GM19023 (cell line): ENCODE data around the gene SAMD11.

Experiments
- ATAC-seq: cut with Tn5 transposase; IDR thresholded peaks from one replicate; pipeline ENCODE4 v1.9.1; 2021; ENCODE audit warnings: mild to moderate bottlenecking, moderate library complexity; ENCODE audit not compliant: unreplicated experiment

The SAMD11 gene

DNA sequence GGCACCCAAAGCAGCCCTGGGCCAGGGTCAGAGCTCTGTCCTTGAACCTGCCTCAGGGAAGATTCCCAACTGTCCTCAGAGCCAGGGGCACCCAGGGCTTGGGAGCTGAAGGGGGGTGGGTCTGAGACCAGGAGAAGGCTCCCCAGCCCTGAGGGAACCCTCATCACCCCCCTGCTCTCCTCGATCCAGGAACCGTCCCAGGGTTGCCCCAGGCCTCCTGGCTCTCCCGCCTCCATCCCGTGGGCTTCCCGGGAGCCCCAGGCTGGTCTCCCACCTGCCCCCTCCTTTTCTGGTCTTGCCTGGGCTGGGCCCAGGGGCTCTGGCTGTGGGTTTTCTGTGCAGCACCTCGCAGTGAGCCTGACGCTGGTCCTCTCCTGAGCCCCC is 6.7 kb upstream of the SAMD11 start:
- no peak for ATAC-seq

DNA sequence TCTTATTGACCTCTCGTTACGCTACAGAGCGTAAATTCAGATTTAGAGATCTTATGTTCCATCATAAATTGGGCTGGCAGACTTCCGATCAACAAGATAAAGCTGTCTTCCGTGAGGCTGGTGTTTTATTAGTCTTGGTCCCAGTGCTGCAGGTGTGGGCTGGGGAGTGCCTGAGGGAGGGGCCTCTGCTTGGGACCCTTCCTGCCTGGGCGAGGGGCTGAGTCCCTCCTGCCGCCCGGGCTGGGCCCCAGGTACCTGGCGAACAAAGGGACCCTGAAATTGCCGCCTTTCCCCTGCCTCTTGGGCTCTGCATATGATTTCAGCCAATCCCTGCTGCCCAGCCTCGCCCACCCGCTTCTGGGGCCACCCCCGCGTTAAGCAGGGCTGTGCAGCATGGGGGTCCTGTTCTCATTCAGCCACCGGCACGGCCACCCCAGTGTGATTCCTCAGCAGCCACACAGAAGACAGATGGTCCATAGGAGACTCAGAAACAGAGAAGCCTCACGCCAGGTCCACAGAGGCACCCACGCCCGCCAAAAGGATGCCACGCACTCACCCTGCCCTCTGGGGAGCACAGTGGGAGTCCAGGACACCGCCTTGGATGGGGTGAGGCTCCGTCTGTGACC is 6.1 kb upstream of the SAMD11 start:
- ATAC-seq = no peak

DNA sequence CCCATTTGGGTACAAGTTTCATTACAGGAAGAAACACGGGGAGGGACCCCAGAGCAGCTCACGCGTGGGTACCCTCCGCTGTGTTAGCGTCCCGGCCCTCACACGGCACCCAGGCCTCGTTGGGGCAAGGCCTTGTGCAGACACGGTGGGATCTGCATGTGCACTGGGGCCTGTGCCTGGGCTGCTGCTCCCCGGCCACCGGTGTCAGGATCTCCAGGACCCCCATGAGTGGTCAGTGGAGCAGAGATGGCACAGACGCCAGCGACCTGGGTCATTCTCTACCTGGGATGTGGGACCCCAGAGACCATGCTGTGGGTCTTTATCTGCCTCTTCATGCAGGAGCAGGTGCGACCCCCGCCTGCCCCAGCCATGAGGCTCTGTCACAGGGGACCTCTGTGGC is 5.4 kb upstream of the SAMD11 start:
- no peak for ATAC-seq

DNA sequence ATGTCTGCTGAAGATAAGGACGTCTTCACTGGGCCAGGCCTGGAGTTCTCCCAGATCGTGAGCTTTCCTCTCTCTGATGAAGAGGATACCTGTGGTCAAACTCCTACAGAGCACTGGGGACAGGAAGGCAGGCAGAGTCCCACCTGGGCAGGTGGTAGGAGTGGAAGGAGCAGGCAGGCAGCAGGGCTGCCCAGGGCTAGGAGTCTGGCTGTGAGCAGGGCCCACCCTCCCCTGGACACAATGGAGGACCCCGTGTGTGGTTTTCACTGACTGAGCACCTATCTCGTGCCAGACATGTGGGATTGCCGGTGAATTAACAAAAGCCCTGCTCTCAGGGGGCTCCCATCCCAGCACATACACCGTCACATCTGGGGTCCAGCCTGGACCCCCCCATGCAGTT is 4.9 kb upstream of the SAMD11 start:
- no peak for ATAC-seq

DNA sequence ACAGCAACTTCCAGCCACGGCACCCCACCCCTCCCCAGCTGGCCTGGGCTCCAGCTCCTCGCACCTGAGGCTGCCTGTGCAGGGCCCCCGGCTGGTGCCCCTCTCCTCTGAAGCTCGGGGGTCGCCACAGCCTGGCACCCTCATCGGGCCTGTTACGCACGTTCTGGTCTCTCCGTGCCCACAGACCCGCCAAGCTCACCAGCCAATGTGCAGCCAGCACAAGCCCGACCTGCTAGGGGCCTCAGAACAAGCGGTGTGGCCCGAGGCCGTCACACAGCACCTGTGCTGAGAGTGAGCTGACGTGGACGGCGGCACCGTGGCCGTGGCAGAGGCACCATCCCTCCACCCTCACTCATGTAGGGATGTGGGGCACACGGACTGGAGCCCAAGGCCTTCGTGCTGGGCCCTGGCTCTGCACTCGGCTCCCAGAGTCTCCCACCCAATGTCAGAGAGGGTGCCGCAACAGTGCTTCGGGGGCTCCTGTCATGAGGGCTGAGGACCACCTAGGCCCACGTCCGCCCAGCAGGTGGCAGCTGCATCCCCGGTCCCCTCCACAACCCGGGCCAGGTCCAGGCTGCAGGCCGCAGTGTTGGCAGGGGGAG is 4.4 kb upstream of the SAMD11 start:
- ATAC-seq = no peak

DNA sequence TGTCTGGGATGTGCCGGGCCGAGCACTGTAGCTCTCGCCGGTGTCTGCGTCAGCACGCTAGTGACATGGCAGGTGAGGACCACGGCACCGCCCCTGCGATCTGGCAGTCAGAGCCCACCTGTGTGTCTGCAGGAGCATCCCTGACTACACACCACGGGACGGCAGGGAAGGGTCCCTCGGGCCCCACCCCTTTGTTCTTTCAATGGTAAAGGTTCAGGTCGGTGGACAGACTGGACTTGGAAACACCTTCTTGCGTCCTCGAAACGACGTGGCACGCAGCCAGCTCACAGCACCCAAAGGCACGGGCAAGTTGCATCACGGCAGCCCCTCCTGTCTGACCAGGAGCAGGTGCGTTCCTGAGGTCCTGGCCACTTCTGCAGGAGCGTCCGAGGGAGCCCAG is 3.7 kb upstream of the SAMD11 start:
- ATAC-seq = no peak

DNA sequence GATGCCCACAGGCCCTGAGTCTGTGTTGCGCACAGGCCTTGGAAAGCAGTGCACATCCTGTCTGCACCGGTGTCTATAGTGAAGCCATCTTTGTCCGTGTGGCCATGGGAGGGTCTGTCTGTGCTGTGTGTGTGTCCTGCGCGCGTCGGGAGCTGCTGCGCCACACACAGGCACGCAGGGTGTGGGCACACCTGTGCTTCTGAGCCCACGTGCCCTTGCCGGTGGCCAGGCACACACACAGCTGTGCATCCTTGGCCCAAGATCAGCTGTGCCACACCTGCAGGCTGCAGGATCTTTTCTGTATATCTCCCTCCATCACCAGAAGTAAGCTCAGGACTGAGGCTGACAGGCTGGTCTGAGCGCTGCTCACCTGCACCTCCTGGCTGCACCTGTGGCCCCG is 3.2 kb upstream of the SAMD11 start:
- no peak for ATAC-seq

DNA sequence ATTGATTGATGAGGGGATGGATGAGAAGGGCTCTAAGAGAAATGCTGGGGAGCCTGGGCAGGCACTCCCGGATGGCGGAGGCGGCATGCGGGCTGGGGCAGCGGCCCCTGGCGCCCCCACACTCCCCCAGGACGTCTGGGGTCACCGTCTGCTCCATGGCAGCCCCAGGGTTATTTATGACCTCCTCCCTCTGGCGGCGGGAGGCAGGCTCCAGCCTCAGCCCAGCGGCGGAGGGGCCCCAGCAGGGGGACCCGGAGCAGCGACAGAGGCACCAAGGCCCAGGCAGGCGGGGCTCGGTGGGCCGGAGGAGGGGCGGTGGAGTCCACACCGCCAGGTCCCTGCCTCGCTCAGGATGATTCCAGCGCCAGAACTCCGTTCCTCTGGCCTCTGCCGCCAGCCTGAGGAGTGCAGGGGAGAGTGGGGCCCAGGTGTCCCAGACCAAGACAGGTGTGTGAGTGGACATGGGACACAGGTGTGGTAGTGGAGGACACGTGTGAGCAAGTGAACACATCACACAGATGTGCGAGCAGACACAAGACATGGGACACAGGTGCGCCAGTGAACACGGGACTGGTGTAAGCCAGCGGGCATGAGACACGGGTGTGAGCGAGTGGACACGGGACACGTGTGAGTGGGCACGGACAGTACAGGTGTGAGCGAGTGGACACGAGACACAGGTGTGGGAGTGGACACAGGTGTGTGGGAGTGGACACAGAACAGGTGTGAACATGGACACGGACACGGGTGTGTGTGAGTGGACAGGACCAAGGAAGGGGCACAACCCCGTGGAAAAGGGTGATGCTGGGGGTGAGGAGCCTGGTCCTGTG is 2.5 kb upstream of the SAMD11 start:
- no peak for ATAC-seq

DNA sequence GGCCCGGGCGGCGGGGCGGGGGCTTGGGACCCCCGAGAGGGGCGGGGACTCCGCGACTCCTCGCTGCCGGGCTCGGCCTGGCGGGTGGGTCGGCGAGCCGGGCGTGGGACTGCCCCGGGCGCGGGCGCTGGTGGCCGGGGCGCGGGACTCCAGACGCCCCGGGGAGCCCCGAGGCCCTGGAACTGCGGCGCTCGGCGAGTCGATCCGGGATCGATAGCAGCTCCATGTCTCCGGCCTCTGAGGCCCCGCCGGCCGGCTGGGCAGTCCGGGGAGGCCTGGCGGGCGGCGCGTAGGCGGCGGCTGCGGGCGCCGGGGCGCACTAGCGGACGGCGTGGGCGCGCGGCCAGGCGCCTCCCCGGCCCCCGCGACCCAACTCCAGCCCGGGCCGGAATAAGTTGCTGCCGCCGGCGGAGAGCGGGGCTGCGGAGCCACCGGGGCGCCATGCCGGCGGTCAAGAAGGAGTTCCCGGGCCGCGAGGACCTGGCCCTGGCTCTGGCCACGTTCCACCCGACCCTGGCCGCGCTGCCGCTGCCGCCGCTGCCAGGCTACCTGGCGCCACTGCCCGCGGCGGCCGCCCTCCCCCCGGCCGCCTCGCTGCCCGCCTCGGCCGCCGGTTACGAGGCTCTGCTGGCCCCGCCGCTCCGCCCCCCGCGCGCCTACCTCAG is 400 bp downstream of the SAMD11 start:
- ATAC-seq = no peak

DNA sequence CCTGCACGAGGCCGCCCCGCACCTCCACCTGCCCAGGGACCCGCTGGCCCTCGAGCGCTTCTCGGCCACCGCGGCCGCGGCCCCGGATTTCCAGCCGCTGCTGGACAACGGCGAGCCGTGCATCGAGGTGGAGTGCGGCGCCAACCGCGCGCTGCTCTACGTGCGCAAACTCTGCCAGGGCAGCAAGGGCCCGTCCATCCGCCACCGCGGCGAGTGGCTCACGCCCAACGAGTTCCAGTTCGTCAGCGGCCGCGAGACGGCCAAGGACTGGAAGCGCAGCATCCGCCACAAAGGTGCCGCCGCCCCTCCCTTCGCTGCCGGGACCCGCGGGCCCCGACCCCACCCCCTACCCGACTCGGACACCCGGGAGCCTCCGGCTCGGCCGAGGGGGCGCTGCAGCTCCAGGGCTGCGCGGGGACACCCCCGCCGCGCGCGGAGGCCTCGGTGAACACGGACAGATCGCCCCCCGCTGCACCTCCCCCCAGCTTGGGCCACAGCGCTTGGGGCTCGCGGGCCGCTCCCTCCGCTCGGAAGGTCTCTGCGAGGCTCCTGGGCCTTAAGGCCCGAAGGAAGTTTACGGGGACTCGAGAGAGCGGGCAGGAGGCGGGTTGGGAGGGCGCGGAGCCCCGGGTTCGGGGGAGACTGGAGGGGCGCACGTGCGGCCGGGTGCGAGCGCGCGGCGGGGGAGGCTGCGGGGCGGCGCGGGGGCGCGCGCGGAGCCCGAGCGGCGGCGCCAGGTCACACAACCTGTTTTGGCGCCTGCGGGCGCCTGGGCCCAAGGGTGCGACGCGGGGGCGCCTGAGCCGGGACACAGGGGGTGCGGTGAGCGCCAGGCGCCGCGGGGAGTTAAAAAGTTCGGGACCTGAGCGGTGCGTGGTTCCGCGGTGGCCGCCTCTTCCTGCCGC is 1.2 kb downstream of the SAMD11 start:
- ATAC-seq = no peak

DNA sequence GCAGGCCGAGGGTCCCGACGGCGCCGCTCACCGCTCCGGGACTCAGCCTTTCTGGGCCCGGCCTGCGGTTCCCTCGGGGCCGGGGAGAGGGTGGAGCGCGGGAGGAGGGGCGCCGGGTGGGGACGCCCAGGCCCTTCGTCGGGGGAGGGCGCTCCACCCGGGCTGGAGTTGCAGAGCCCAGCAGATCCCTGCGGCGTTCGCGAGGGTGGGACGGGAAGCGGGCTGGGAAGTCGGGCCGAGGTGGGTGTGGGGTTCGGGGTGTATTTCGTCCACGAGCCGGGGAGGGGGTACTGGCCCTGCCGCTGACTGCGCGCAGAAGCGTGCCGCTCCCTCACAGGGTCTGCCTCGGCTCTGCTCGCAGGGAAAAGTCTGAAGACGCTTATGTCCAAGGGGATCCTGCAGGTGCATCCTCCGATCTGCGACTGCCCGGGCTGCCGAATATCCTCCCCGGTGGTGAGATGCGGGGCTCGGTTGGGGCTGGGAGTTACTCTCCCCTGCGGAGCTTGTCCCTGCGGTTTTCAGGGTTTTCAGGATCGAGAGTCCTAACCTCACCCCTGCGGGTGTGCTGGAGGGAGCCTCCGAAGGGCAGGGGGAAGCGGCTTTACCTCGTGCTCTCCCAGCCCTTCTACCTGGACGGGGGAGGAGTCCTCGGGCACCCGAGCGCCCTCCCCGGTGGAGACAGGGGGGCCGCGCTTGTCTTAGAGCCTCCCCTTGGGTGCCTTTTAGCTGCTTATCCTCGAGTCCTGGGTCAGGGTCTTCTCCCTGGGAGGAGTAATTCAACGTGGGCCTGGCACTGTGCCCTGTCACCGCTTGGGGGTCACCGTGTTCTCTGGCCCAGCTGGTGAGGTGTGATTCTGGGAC is 2.1 kb downstream of the SAMD11 start:
- no peak for ATAC-seq

DNA sequence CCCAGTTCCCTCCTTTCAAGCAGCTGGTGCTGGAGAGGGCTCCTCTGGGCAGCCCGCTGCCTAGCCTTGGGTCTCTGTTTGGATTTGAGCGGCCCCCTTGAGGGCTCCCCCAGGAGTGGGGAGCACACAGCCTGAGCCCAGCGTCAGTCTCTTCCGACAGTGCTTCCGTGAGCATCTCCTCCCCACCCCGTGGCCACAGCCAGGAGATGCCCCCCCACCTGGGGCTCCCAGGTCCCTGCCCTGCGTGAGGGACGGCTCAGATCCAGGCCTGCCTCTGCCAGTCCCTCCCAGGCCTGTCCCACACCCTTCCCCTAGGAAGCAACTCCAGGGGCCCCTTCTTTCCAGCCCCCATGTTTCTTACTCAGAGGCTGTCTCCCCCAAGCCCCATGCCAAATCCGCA is 3.5 kb downstream of the SAMD11 start:
- no peak for ATAC-seq

DNA sequence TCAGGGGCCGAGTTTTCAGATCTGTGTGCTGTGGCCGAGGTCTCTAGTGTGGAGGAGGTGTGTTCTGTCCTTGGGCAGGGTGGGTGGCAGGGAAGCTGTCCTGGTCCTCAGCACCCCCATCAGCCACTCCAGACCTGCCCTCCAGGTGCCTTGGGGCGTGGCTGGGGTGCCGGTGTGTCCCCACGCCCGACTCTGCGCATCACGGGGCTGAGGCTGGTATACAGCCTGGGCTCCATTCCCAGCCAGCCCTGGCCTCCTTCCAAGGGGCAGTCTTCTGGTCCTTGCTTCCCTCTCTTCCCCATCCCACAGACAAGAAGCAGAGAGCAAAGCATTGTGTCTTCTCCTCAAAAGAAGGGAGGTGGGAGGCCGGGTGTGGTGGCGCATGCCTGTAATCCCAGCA is 4.0 kb downstream of the SAMD11 start:
- no peak for ATAC-seq

DNA sequence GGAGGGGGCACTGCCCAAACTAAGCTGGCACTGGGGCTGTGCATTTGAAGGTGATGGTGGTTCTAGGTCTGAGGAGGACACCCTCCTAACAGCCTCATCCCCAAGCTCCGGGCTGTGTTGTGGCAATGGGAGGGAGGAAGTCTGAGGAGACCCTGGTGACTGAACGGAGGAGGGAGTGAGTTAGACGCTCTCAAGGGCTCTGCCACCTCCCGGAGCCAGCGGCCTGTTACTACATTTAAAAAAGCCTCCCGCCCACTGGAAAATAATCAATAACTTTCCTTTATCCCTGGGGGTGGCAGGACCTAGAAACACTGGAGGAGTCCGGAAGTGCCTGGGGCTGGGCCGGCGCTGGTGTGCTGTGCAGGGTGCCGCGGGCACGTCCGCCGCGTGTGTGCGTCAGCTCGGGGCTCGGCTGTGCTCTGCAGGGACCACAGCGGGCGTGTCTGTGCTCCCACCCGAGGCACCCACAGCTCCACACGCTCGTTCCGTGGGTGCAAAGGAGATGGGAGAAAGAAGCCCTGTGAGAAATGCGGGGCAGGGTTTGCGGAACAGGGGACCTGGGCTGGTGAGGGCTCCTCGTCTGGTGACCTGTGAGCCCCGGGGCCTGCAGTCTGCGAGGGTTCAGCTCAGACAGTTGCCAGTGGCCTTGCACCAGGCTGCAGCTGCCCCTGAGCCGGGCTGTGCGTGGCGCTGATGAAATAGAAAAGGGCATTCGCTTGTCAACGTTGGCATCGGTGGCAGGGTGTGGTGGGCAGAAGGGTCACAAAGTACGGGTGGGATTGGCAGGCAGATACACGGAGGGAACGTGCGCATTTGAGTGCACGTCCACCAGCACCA is 5.3 kb downstream of the SAMD11 start:
- ATAC-seq = no peak

DNA sequence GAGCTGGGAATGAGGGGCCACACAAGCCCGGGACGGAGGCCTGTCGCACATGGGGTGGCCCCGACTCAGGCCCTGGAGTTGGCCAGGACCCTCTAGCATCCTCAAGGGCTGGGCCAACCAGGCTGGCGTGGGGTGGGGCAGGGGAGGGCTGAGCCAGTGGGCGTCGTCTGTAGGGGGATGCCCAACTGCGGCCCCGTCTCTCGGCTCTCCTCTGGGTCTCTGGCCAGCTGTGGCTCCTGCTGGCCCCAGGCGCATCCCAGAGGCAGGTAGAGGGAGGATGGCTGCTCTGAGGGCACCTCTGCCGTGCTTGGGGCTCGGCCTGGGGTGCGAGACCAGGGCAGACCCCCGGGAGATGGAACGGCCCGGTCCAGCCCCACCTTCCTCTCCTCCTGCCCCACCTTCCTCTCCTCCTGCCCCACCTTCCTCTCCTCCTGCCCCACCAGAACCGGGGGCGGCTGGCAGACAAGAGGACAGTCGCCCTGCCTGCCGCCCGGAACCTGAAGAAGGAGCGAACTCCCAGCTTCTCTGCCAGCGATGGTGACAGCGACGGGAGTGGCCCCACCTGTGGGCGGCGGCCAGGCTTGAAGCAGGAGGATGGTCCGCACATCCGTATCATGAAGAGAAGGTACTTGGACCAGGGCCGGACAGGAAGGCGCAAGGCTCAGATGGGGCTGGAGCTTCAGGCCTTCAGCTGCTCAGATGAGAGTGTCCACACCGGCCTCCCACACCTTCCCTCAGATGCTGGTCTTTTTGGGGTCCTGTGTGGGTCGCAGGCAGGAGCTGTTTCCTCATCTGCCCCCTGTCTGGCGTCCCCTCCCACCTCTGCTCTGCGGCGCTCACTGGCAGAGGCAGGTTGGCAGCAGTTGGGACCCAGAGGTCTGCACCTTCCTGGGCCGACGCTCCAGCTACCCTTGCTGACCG is 6.2 kb downstream of the SAMD11 start:
- no peak for ATAC-seq

DNA sequence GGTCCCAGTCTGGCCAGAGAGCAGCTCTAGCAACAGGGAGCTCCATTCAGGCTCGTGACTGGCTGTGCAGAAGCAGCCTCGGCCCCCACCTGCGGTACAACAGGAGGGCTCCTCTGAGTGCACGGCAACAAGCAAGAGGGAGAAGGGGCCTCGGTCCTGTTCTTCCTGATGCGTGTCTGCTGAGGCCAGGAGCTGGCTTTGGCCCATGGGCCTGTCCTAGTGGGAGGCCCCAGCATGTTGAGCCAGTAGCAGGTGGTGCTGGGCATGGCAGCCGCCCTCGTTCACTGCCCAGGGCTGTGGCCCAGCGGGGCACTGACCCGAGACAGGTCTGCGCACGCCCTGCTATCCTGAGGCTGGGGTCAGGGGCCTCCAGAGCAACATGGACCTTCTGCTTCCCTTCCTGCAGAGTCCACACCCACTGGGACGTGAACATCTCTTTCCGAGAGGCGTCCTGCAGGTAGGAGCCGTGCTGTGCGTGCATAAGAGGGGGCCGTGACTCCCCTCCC is 7.0 kb downstream of the SAMD11 start:
- no peak for ATAC-seq

DNA sequence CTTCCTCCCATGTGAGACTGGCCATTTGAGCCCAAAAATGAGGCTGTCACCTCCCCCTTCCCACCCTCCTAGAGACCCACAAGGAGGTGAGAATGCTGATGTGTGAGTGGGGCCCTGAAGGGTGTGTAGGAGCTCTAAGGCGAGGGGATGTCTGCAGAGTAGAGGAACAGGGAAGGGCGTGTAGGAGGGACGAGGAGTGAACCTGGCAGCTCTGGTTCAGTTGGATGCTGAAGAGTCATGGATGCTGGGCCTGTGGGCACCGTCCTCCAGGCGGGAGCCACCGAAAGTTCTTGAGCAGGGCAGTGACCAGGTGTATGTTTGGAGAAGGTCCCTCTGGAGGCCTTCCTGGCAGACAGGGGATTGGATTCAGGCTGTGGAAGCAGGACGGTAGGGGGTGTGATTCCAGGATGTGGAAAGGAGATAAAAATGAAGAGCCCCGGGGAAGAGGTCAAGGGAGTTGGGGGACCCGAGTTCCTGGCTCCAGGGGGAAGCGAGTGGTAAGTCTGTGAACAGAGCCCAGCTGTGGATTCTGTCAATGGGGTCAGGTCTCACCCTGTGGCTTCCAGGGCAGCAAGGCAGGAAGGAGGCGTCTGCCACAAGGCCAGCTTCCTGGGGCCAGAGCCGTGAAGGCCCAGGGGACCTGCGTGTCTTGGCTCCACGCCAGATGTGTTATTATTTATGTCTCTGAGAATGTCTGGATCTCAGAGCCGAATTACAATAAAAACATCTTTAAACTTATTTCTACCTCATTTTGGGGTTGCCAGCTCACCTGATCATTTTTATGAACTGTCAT is 7.9 kb downstream of the SAMD11 start:
- ATAC-seq = no peak
